Midbrain (tissue), 1 donor: ENCODE data around the gene ATF4.
A peak's percentile ranks its signal among the peaks of the same experiment; 100 is the strongest.

Experiments used
- DNase-seq: peaks from one replicate; lab custom pipeline; 2025; lab: John Stamatoyannopoulos, UW

Gene ATF4

GRCh38 chr22:39528681-39529486, 8.5 kb downstream of the ATF4 start:
- peak; percentile 94 for DNase-seq

DNA sequence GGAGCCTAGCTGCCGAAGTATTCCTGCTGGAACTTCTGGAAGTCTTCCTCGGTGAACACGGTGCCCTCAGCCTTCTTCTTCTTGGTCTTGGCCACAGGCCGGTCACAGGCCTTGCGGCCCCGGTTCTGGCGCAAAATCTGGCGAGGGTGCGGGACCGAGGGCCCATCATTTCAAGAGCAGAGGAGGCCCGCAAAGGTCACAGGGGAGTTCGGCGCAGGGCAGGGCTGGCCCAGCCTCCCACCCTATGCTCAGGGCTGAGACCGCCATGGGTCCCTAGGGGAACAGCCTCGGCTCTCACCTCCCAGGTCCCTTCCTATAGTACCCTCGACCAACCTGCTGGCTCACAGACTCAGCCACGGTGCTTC, 9.1 kb downstream of the ATF4 start:
- DNase-seq = no peak

DNA sequence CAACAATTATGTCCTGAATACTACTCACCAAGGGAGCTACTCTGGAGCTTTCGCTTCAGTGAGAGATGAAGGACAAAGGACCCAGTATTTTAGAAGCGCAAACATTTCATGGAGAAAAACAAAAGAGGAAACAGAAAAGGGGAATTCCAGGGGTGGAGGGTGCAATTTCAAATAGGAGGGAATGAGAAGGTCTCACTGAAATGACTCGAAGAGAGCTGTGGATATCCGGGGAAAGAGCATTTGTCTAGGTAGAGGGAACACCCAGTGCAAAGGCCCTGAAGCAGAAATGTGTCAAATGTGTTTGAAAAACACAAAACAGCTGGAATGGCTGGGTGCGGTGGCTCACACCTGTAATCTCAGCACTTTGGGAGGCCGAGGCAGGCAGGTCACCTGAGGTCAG, 9.8 kb downstream of the ATF4 start:
- DNase-seq = no peak

GRCh38 chr22:39530692-39531331, 10.4 kb downstream of the ATF4 start:
- DNase-seq = no peak

DNA sequence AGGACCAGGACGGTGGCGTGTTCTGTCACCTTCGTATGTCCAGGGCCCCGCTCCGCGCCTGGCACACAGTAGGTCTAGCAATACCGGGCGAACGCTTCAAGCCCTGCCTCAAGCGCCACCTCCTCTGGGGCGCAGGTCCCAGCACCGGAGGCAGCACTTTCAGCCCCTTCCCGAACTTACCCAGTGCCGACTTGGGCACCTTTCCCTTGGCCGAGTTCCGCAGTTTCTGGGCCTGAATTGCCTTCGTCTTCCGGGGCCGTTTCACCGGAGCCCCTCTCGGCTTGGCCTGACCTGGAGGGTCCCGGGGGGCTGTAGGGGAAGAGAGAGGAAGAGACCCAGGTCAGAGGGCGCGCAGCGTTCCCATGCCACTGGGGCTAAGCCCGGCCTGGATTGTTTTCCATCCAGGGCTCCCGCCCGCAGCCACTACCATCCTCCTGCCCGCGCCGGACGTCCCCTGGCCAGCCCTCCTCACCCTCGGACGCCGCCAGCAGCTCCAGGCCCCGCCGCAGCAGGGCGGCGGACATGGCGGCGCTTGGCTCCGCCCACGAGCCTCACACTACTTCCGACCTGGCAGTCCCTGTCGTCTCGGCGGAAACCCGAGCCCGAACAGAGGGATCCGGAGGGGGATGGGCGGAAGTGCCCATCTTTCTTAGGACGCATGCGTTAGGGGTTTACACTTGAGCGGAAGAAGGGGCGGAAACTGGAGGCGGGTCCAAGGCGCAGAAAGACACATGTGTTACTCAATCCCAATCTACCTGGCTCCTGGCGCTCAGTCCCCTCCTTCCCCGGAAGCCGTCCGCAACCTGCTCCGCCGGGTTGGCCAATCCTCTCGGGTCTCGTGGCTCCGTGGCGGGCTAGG, 12.1 kb downstream of the ATF4 start, which contains the start of gene RPS19BP1:
RPS19BP1 (minus strand) TSS at position 534 of the 859 bp plus-strand sequence; CDS start at position 524, 10 bp downstream.
- peak; percentile 98 for DNase-seq

GRCh38 chr22:39534092-39534506, 13.7 kb downstream of the ATF4 start:
- DNase-seq = no peak

- peak; percentile 77 for DNase-seq
Measured at GRCh38 chr22:39534591-39535356, 14.4 kb downstream of the ATF4 start.

- no peak for DNase-seq
Measured at GRCh38 chr22:39535357-39535725, 15.0 kb downstream of the ATF4 start.

DNA sequence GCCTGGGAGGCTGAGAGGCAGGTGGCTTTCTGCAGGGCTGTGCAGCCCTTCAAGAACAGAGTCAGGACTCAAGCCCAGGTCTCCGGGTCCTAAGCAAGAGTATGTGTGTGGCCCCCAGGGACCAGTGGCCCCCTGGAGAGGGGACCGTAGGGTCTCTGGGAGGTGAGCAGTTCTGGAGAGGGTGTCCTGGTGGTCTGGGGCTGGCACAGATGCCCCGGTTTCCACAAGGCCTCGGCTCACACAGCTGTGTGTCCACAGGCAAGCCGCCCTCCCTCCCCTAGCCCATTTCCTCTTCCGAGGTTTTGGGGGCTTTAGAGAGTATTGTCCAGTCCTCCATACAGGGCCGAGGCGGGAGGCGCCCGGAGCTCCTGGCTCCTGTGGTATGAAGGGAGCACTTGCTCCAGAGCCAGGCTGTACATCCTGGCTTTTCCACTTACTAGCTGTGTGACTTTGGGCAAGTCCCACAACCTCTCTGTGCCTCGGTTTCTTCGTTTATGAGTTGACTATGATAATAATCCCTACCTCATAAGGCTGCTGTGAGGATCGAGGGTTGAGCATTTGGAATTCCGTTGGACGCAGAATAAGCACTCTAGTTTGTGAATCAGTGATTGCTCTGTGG, 15.6 kb downstream of the ATF4 start:
- no peak for DNase-seq

DNA sequence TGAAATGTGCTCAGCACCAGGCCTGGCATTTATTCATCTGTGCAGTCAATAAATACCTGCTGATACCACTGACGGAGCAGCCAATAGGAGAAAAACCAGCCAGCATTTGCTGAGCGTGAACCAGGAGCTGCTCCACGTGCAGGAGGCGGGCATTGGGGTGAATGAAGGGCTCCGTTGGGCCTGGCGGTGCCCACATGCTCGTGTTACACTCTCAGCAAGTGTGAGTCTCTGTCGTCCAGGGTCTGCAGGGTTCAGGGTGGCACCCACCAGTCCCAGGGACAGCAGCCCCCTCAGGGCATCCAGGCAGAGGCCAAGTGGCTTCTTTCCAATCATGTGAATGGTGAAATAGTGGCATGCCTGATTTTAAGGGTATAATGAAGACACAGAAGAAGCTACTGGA, 16.3 kb downstream of the ATF4 start:
- DNase-seq = no peak

GRCh38 chr22:39537975-39538374, 17.6 kb downstream of the ATF4 start:
- DNase-seq = no peak

DNA sequence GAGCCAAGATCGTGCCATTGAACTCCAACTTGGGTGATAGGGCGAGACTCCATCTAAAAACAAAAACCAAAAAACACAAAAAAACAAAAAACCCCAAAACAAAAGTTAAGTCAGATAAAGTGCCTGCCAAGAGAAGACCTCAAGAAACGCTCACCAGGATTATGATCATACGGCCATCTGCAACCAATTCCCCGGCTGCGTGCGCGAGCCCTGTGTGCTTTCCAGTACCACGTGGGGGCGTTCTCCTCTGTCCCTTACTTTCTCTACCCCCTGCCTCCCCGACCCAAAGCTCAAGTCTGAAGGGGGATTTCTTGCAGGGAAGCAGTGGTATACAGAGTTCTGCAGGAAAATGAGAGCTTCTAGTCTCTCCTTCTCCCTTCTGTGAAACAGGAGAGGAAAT, 22.7 kb downstream of the ATF4 start:
- DNase-seq = no peak

- DNase-seq = no peak
Measured at GRCh38 chr22:39545386-39546365, 25.3 kb downstream of the ATF4 start.

- DNase-seq = no peak
Measured at GRCh38 chr22:39546889-39547586, 26.7 kb downstream of the ATF4 start.

DNA sequence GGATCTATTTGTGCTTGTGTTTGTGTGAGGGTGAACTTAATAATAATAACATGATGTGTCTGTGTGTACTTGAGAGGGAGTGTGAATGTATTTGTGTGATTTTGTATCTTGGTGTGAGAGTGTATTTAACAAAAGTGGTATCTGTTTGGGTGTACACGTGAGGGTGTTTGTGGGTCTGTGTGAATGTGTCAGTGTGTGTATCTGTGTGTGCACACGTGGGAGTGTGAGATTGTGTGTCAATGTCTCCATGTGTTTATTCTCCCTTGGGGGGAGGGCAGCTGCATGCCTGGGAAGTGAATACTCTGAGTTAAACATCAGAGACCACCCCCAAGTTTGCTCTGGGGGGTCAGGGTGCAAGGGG, 27.2 kb downstream of the ATF4 start:
- no peak for DNase-seq

- DNase-seq = no peak
Measured at GRCh38 chr22:39553429-39553828, 33.1 kb downstream of the ATF4 start.

- no peak for DNase-seq
Measured at GRCh38 chr22:39554151-39554550, 33.8 kb downstream of the ATF4 start.

GRCh38 chr22:39556970-39557841, 36.8 kb downstream of the ATF4 start:
- peak; percentile 41 for DNase-seq
